Ovary (tissue), 9 donors: ENCODE data around the gene FYN. TPM values are rescaled to one million over a fixed set of nuclear protein-coding genes. Genes with fewer than 3 reads are reported as not detected.

Source experiments
- DNase-seq, 5 donors: peaks; one replicate each; pipeline ENCODE4 v3.0.0-alpha.2; 2019 to 2020
- H3K27ac ChIP-seq, 2 donors: fragments of 200-600 bp; one replicate each; pipeline versions ENCODE4 v1.5.1 to v1.8.0; 2019 to 2022
- H3K27me3 ChIP-seq: fragments of 200-600 bp; one replicate; pipeline ENCODE4 v1.8.0; 2022
- H3K36me3 ChIP-seq: fragments of 200-600 bp; sonication (generic); one replicate; pipeline ENCODE4 v1.5.1; 2019
- H3K4me1 ChIP-seq: one replicate; pipeline ENCODE4 v1.8.1; 2013; ENCODE audit warnings: mild to moderate bottlenecking, moderate library complexity; ENCODE audit not compliant: insufficient read depth
- H3K4me3 ChIP-seq: fragments of 200-600 bp; sonication (generic); one replicate; pipeline ENCODE4 v1.5.1; 2017
- H3K9me3 ChIP-seq, 2 donors: fragments of 200-600 bp in 1 of 2; sonication (generic) in 1 of 2; one replicate each; pipeline versions ENCODE4 v1.5.1 to v1.8.1; 2013 to 2019; ENCODE audit warnings: mild to moderate bottlenecking in 1 of 2, moderate library complexity in 1 of 2
- CTCF ChIP-seq, 3 donors: fragments of 450-650 bp in 2 of 3; fragments of 200-600 bp in 1 of 3; IDR thresholded peaks; one replicate each; pipeline versions ENCODE4 v1.5.1 to v1.8.0; 2016 to 2022; ENCODE audit warnings: antibody characterized with exemption in 3 of 3, mild to moderate bottlenecking in 1 of 3
- EP300 ChIP-seq: sonication (generic); formaldehyde crosslinking; IDR thresholded peaks from one replicate; pipeline ENCODE4 v1.6.1; 2017; ENCODE audit warnings: antibody characterized with exemption
- POLR2A ChIP-seq: fragments of 450-650 bp; IDR thresholded peaks from one replicate; pipeline ENCODE4 v1.6.1; 2017; ENCODE audit warnings: antibody characterized with exemption, mild to moderate bottlenecking, moderate library complexity
- WGBS, 3 donors: extraction: QIAGEN DNeasy Blood & Tissue Kit in 1 of 3; methylation state at CpG; one replicate each; pipeline versions ENCODE4 v1.1.5 to v1.1.7; 2013 to 2017; 5-methylcytosine and 5-hydroxymethylcytosine counted together
- intact Hi-C, 4 donors: fragments of 100-400 bp; cut with DNase I; formaldehyde crosslinking; loops; one replicate each; pipeline versions ENCODE4 v1.11.0 to v1.15.1; 2022 to 2023
- polyA plus RNA-seq, 2 donors: library from polyadenylated mRNA; stranded (reverse); fragments of 200-250 nt in 1 of 2; fragments of 350-450 nt in 1 of 2; fragmentation: Illumina TruSeq in 1 of 2; extraction: RNeasy Lipid Tissue Mini Kit (QIAGEN cat#74804) in 1 of 2; gene quantifications; one replicate each; pipeline ENCODE4 v1.2.3, GENCODE V29; 2013 to 2014
- total RNA-seq, 7 donors: library from RNA; depleted of rRNA in 2 of 7; stranded (reverse); fragments of >200 nt in 2 of 7; fragmentation: NEBNext Ultra II Directional in 3 of 7; extraction: Animal tissue kit (Norgen Biotek cat#: 25700) in 3 of 7; gene quantifications; one replicate each; pipeline versions ENCODE4 v1.1.0 to v1.2.4, GENCODE V29; 2016 to 2023
- donor health status: DM: no; HTN: no; CAD: no; lungs with moderate emphysema.
- donor health status: DM: no; HTN: no; CAD: no.
- donor health status: Bipolar disorder and iron deficiency.
- donor health status: DM: yes; HTN: yes; CAD: no.
- donor health status: DM: no; HTN: no; CAD: no.
- donor health status: DM: yes; HTN: yes; CAD: no.

Gene FYN
- total and polyA plus RNA-seq, 9 donors, result 37.2 to 116 (median 72.7) TPM

- Histone ChIP-seq H3K4me1 (peaks cover 7% of the 10 kb centered on the region), H3K9me3 (no peaks in the 10 kb centered on the region), H3K4me3 (no peak overlapping the region), H3K27me3 (no peaks in the 10 kb centered on the region), H3K36me3 (no peaks in the 10 kb centered on the region), H3K27ac (no peak overlapping the region)
- no peak for TF ChIP-seq CTCF (IDR thresholded peaks at IDR 0.05)
- TF ChIP-seq POLR2A, result no peak
- TF ChIP-seq EP300, result no peak
- 72 to 84% (median 79%) methylated on average over 5 of the region's 5 CpGs for WGBS, 3 donors
- DNase-seq, result no peak
- intact Hi-C loops, result no loop called here
These were observed 69.4 kb downstream of the FYN start for GRCh38 chr6:111803804-111804203.

GRCh38 chr6:111803371-111803770 lies 69.9 kb downstream of the FYN start:
- Histone ChIP-seq H3K36me3 (no peaks in the 10 kb centered on the region), H3K4me3 (no peak overlapping the region), H3K27me3 (no peaks in the 10 kb centered on the region), H3K4me1 (peaks cover 9% of the 10 kb centered on the region), H3K27ac (no peak overlapping the region), H3K9me3 (no peaks in the 10 kb centered on the region)
- intact Hi-C loops, result no loop called here
- TF ChIP-seq POLR2A, result no peak
- no peak for TF ChIP-seq EP300
- TF ChIP-seq CTCF (IDR thresholded peaks at IDR 0.05), result no peak
- WGBS, 3 donors, result 93 to 95% (median 94%) methylated on average over 1 of the region's 1 CpG
- DNase-seq, result no peak

- WGBS, 3 donors, result 94 to 96% (median 94%) methylated on average over 2 of the region's 2 CpGs
- Histone ChIP-seq H3K4me1 (peaks cover 10% of the 10 kb centered on the region), H3K27ac (no peak overlapping the region), H3K27me3 (no peaks in the 10 kb centered on the region), H3K4me3 (no peak overlapping the region), H3K36me3 (no peaks in the 10 kb centered on the region), H3K9me3 (no peaks in the 10 kb centered on the region)
- intact Hi-C loops, result no loop called here
- TF ChIP-seq POLR2A, result no peak
- no peak for TF ChIP-seq EP300
- TF ChIP-seq CTCF (IDR thresholded peaks at IDR 0.05), result no peak
- no peak for DNase-seq
These were observed 70.4 kb downstream of the FYN start for GRCh38 chr6:111802720-111803330.

- Histone ChIP-seq H3K9me3 (no peaks in the 10 kb centered on the region), H3K27me3 (no peaks in the 10 kb centered on the region), H3K4me1 (peaks cover 10% of the 10 kb centered on the region), H3K27ac (no peak overlapping the region), H3K4me3 (no peak overlapping the region), H3K36me3 (no peaks in the 10 kb centered on the region)
- no peak for TF ChIP-seq POLR2A
- TF ChIP-seq CTCF (IDR thresholded peaks at IDR 0.05), result no peak
- no peak for DNase-seq
- intact Hi-C loops, result no loop called here
These were observed 71.2 kb downstream of the FYN start for GRCh38 chr6:111802015-111802414.
